NCI-H510A (cell line): Measurements from ENCODE around the gene APBB1.

Source experiments
- DNase-seq: peaks from one replicate; lab custom pipeline; 2025; lab: John Stamatoyannopoulos, UW

APBB1 gene

DNA sequence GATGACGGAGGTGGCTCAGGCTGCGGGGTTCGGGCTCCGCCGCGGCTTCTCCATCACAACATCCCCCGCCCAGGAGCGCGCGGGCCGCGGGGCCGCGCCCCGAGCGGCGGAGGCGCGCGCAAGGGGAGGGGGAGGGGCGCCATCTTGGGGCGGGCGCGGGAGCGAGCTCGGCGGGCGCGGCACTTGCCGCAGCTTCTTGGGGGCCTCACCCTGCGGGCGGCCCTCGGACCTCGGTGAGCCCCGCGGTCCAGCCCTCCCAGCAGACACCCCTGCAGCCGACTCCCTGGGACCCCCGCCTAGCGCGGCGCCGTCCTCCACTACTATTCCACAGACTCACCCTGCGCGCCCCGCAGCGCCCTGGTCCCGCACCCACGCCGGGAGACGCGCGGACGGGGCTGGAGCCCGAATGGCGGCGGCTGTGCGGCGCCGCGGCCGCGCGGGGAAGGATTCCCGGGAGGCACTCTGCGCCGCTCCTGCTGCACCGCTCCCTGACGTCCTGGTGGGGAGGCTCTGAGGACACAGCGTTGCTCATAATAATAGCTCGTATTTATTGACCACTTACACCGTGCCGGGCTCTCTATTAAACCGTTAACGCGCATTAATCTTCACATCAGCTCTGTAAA lies at the start of gene APBB1:
Gene APBB1 (minus strand): TSS at position 86 of the 623 bp plus-strand sequence. CDS start 7,747 bp downstream, outside the sequence.
- DNase-seq: peak; percentile 16

DNA sequence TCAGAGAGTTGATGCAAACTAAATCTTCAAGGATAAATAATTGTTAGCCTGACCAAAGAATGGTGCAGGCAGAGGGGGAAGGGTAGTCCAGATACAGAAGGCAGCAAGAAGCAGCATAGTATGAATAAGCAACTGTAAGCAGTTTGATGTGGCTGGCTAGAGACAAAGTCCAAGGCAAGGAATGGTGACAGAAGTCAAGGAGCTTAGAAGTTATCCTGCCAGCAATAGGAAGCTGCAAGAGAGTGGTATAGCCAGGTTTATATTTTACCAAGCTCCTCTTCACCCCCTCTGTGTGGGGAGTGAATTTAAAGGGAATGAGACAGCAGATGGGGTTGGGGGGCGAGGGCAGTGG lies 40.2 kb upstream of the APBB1 start:
- no peak for DNase-seq

GRCh38 chr11:6458352-6459098 lies 39.6 kb upstream of the APBB1 start:
- DNase-seq: no peak

DNA sequence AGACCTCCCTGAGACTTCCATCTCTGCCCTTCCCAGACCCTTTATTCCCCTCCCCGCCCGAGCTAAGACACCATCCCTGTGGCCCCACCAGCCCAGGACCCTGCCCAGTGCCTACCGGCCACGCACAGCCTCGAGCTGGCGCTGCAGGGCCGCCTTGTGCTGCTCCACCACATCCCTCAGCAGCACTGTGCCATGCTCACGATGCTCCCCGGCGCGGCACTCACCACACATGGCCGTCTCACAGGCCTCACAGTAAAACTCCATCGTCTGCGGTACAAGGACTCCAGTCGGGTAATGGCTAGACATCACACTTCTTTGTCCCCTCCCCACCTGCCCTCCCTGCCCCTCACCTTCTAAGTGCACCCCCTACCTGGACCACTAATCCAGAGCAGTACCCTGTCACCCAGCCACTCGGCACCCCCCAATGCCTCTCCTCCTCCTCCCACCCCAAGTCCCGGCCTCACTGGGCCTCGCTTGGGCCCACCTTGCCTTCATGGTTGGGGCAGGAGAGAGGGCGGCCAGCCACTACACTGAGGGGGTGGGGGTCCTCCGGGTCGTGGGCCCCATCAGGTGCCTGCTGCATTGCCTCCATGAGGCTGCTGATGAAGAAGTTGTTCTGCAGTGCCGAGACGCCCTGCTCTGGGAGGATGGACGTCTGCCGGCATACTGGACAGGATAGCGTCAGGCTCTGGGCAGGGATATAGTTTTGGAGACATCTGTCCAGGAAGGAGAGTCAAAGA lies 38.9 kb upstream of the APBB1 start:
- DNase-seq: no peak

DNA sequence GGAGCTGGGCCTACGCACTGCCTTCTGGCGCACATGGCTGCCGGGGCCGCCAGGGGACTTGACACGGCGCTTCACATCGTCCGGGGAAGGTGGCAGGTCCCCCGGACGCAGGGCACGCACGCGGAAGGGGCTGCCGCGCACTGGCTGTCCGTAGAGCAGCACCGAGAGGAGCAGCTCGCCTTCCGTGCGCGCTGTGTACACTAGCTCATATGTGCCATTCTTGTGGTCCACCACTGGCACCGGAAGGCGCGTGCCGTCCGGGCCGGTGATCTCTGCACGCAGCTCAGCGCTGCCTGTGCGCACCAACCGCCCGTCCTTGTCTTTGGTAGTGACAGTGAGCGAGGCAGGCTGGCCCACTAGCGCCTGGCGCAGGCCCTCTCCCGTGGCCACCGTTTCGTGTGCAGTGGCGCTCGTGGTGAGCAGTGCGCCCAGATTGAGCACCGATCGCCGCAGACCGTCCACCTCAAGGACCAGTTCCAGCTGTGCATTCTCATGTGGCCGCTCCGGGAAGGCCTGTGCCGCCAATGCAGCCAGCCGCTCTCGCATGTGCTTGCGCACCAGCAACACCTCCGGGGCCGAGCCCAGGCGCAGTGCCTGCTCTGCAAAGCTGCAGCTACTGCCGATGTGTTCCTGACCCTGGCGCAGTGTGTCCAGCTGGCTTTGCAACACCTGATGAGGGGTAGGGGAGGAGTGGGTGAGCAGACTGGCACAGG lies 37.6 kb upstream of the APBB1 start:
- DNase-seq: no peak

DNA sequence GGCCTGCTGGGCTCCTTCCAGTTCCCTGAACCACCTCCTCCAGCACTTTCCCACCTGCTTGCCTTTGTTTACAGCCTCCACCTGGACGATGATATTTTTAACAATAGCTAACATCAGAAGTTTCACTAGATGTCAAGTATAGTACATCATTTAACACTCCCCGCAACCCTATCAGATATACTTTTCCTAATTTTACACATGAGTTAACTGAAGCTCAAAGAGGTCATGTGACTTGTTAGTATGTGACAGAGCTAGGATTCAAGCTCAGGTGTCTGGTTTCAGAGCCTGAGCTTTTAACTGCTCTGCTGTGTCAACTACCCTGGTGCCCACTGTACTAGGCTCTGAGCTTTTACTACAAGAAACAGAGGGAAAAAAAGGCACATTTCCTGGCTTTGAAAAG lies 36.2 kb upstream of the APBB1 start:
- DNase-seq: peak; percentile 42

DNA sequence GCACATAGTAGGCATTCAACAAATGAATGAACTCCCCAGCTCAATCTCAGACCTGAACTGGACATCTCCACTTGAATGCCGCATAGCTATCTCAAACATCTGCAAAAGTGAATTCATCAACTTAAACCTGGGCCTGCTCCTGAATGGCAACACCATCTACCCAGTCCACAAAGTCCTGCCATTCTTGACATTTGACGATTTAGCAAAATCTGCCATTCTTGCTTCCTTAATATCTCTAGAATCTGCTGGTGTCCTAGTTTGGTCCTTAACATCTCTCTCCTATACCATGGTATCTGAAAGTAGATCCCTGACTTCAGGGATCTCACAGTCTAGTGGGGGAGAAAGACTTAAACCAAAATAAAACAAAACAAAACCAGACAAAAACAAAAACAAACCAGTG lies 34.3 kb upstream of the APBB1 start:
- DNase-seq: no peak

DNA sequence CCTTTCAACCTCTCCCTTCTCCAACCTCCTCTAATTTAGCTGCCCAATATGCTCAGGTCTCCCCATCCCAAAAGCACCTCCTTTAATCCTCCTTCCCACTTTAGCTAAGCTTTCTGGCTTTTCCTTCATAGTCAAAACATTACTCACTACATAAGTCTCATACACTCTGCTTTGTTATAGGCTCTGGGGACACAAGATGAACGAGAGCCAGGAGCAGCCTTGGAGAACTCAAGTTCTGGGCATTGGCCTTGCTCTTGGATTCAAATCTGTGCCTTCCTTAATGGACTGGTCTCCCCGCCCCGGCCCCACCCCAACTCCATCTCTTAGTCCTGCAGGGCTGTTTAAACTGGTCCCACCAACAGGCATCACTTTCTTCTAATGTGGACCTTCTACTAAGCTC lies 33.3 kb upstream of the APBB1 start:
- no peak for DNase-seq

DNA sequence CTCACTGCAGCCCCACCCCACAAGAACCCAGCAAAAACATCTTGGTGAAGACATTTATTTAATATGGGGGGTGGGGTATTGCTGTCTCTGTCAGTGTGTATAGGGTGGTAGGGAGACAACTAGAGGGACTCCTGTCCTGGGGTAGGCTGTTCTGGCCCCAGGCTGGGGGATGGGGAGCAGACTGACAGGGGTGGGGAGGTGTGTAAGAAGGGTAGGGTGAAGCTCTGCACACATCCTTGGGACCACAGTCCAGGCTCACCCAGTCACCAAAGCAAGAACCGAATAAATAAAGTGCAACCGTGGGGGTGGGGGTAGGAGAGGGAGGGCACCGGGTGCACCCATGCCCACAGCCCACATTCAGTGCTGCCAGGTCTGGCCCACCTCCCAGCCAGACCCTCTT lies 29.7 kb upstream of the APBB1 start:
- no peak for DNase-seq

DNA sequence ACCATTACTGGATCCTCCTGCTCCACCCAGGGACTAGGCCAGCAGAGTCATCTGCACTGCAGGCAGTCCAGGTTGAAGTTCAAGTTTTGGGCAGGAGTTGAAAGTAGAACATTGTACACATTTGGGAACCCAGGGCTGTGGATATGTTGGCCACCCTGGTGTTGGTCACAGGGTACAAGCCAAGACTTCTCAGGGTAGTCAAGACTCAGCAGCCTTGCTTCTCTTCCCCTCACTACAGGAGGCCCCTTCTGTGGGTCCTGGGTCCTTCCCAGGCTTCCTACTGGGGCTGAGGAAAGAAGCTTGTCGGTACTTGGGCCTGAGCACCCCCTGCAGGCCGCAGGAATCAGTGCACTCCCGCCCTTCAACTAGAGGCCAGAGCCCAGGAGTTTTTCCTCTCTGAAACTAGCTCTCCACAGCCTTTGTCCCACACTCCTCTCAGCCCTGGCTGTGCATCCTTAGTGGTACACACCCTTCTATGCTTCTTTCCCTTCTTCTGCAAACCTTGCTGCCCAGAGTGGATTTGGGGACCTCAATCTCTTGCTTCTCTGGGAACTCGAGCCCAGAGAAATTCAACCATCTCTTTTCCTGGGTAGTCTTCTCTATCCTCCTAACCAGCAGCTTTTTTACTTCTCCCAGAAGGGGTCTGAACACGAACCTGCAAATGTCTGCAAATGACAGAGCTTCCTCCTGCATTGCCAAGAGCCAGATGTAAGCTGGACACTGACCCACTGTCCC lies 24.5 kb upstream of the APBB1 start:
- DNase-seq: no peak

- DNase-seq: no peak
These were observed 23.5 kb upstream of the APBB1 start for GRCh38 chr11:6442441-6442840.

- DNase-seq: no peak
These were observed 22.0 kb upstream of the APBB1 start, which contains the start of gene HPX for GRCh38 chr11:6440906-6441358. Gene HPX, minus strand, starts transcription at chr11:6440987. Its CDS starts 24 bp downstream, at chr11:6440963.

DNA sequence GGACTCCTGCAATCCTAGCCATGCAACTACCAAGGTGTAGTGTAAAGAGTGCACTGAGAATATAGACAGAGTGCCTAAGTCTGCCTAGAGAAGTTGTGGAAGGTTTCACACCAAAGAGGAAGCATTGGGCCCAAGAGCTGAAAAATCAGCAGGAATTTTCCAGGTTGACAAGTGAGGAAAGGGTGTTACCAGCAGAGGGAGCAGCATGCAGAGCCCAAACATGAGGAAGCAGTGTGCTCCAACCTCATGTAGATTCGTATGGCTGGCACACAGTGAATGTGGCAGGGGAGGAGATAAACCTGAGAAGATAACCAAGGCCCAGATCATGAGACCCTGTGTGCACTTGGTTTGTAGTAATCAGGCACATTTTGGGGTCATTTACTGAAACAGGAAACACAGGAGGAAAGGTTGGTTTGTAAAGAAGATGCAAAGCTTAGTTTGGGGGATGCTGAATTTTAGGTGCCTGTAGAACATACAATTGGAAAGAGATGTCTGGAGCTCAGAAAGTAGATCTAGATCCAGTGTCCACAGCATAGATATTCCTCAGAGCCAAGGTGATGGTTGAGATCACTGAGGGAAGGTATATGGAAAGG lies 20.2 kb upstream of the APBB1 start:
- peak; percentile 45 for DNase-seq

DNA sequence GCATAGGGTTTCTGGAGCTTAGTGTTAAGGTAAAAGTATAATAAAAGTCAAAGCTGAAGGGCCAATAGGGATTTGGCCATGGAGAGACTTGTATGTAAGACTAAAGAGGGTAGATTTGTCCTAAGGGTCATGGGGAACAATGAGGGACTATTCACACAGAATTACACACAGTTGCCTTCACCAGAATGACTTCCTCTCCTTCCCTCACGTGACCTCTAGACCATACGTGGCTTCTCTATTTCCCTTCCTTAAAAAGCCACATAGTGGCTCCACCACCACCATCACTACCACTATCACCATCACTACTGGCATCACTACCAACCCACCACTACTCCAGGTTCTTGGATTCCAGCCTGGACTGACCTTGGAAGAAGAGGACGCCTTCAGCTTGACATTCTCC lies 19.1 kb upstream of the APBB1 start:
- no peak for DNase-seq

DNA sequence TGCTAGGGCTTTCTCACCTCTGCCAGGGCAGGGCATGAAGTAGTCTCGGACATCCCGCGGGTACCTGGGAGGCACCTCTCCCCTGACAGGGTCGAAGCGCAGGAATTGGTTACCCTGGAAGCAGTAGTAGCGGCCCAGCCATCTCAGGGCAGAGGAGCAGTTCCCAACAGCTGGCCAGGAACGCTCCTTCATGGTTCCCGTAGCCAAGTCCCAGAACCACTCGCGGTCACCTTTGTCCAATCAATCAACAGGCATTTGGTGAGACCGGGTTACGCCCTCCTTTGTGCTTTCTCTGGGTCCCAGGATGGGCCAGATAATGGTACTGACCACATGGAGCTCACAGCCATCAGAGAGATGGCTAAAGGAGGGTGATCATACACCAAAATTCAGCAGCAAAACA lies 18.5 kb upstream of the APBB1 start:
- DNase-seq: no peak

DNA sequence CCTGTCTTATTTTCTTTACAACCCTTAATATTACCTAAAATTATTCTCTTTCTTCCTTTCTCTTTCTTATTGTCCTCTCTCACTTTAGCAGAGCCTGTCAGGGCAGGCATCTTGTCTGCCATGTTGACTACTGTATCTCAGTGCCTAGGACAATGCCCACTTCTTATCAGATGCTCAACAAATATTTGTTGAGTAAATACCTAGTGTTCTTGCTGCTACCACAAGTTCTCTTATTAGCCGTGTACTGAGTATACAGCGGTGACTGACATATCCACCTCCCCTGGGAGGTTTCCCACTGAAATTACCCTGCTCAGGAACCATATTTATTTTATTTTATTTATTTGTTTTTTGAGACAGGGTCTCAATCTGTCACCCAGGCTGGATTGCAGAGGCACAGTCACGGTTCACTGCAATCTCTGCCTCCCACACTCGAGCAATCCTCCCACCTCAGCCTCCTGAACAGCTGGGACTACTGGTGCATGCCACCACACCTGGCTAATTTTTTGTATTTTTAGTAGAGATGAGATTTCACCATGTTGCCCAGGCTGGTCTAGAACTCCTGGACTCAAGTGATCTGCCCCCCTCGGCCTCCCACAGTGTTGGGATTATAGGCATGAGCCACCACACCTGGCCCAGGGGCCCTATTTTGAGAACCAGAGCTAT lies 15.2 kb upstream of the APBB1 start:
- DNase-seq: no peak

GRCh38 chr11:6431861-6432260 lies 13.0 kb upstream of the APBB1 start:
- DNase-seq: no peak

DNA sequence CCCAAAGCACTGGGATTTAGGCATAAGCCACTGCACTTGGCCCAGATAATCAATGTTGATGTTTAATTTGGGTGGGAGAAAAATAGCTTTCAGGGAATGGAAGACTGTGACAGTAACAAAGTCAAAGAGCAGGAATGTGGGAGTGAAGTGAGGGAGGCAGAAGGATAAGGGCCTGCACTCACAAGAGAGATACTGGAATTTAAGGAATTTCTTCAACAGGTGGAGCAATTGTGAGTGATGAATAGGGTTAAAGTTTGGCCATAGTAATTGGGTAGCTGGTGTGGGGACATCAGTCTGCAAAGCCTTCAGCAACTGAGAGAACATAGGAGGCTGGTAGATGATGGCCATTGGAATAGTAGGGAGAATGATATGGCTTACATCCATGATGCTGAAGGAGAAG lies 8.6 kb upstream of the APBB1 start:
- no peak for DNase-seq

DNA sequence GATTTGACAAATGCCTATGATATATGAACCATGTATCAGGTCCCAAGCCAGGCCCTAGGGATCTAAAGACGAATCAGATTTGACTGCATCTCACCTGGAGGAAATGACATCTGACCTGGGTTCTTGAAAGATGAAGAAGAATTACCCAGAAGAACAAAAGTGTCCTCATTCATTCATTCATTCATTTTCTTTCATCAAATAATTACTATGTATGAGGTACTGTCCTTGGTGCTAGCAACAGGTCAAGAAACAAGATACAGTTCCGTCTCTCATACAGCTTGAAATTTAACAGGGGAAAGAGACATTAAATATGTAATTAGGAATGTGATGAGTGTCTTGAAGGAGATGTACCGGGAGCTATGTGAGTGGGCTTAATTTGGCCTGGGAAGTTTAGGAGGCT lies 1.8 kb upstream of the APBB1 start:
- no peak for DNase-seq

DNA sequence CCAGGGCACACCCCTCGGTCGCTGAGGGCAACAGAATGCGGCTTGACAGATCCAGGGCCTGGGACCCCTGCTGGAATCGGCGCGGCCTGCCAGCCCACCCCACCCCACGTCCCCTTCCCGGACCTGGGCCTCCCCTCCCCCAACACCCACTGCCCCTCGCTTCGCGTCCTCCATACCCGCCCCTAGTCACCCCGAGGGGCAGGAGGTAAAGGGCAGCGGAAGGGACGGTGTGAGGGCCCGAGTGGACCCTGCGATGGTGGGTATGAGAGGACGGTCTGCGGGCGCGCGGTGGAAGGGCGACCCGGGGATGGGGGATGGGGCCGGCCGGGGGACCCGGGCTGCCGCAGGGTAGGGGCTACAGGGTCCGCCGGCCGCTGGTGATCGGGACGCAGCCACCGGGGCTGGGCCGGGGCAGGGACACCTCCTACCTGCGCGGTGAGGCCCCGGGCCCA lies 311 bp downstream of the APBB1 start:
- no peak for DNase-seq
